ENCODE measurements around the gene SPDYE3. TPM values are rescaled to one million over a fixed set of nuclear protein-coding genes. Genes with fewer than 3 reads are reported as not detected.
"Not testable (repeated sequence)": the region's sequence is repeated elsewhere in the genome, so short reads cannot be mapped to it uniquely, and the experiment has no call there.

Gene SPDYE3
- total RNA-seq (2021; ENCODE audit: unreplicated experiment) (not detected), Bru-seq, nascent RNA (not detected), BruChase-seq, experiment 1, labeled RNA remaining after a 2-hour chase (percentile 6 among the genes with signal in this experiment), BruChase-seq, experiment 2, labeled RNA remaining after a 6-hour chase (percentile 6 among the genes with signal in this experiment)
- polyA plus RNA-seq (2012; ENCODE audit: insufficient read length), result 5.5 TPM
- long read RNA-seq, partial matches to known transcripts, result 0 of 13 reads
- long read RNA-seq, other reads (novel, unspliced or antisense), result 13 of 13 reads

GRCh38 chr7:100307402-100307801, at the start of gene SPDYE3:
SPDYE3 (plus strand) TSS chr7:100307702; CDS start chr7:100307886, 184 bp downstream.
- H3K36me3 ChIP-seq (ENCODE audit: control insufficient read depth, insufficient read depth, low read length); DNase-seq (ENCODE audit: low read depth, low spot score); intact Hi-C loops (cut with micrococcal nuclease; ENCODE audit: unreplicated experiment); in situ Hi-C loops (cut with HindIII; ENCODE audit: low pct_unique_long_range_greater_than_20kb, low sequenced_read_pairs); H3K4me3 ChIP-seq (ENCODE audit: low read depth in 2 of 2, low read length in 2 of 2); BruUV-seq (replicated peaks); H3K27ac ChIP-seq (ENCODE audit: low read length); H3K9me3 ChIP-seq (ENCODE audit: control insufficient read depth, insufficient read depth, low read depth, low read length); ATAC-seq; H3K4me1 ChIP-seq (ENCODE audit: control insufficient read depth, insufficient read depth, low read length); POLR2A ChIA-PET; H3K27me3 ChIP-seq (ENCODE audit: control insufficient read depth, insufficient read depth, low read length); CTCF ChIA-PET: not testable (repeated sequence)

- H3K4me1 ChIP-seq (ENCODE audit: control insufficient read depth, insufficient read depth, low read length); in situ Hi-C loops (cut with HindIII; ENCODE audit: low pct_unique_long_range_greater_than_20kb, low sequenced_read_pairs); CTCF ChIA-PET; BruUV-seq (replicated peaks); H3K27me3 ChIP-seq (ENCODE audit: control insufficient read depth, insufficient read depth, low read length); H3K27ac ChIP-seq (ENCODE audit: low read length); POLR2A ChIA-PET; DNase-seq (ENCODE audit: low read depth, low spot score); H3K9me3 ChIP-seq (ENCODE audit: control insufficient read depth, insufficient read depth, low read depth, low read length); H3K4me3 ChIP-seq (ENCODE audit: low read depth in 2 of 2, low read length in 2 of 2); H3K36me3 ChIP-seq (ENCODE audit: control insufficient read depth, insufficient read depth, low read length); intact Hi-C loops (cut with micrococcal nuclease; ENCODE audit: unreplicated experiment): not testable (repeated sequence)
- ATAC-seq, result 0 out of 2 replicates have a peak, but pooled peaks have one; percentile 51
Observed at GRCh38 chr7:100259984-100260383, 47.5 kb upstream of the SPDYE3 start.

- H3K4me1 ChIP-seq (ENCODE audit: control insufficient read depth, insufficient read depth, low read length); DNase-seq (ENCODE audit: low read depth, low spot score); CTCF ChIA-PET; intact Hi-C loops (cut with micrococcal nuclease; ENCODE audit: unreplicated experiment); H3K36me3 ChIP-seq (ENCODE audit: control insufficient read depth, insufficient read depth, low read length); POLR2A ChIA-PET; H3K27me3 ChIP-seq (ENCODE audit: control insufficient read depth, insufficient read depth, low read length); ATAC-seq; BruUV-seq (replicated peaks); H3K9me3 ChIP-seq (ENCODE audit: control insufficient read depth, insufficient read depth, low read depth, low read length); in situ Hi-C loops (cut with HindIII; ENCODE audit: low pct_unique_long_range_greater_than_20kb, low sequenced_read_pairs); H3K27ac ChIP-seq (ENCODE audit: low read length); H3K4me3 ChIP-seq (ENCODE audit: low read depth in 2 of 2, low read length in 2 of 2): not testable (repeated sequence)
Observed at GRCh38 chr7:100262896-100263295, 44.6 kb upstream of the SPDYE3 start.

GRCh38 chr7:100264223-100264622, 43.3 kb upstream of the SPDYE3 start:
- CTCF ChIA-PET; DNase-seq (ENCODE audit: low read depth, low spot score); H3K4me1 ChIP-seq (ENCODE audit: control insufficient read depth, insufficient read depth, low read length); H3K36me3 ChIP-seq (ENCODE audit: control insufficient read depth, insufficient read depth, low read length); H3K4me3 ChIP-seq (ENCODE audit: low read depth in 2 of 2, low read length in 2 of 2); intact Hi-C loops (cut with micrococcal nuclease; ENCODE audit: unreplicated experiment); BruUV-seq (replicated peaks); ATAC-seq; POLR2A ChIA-PET; in situ Hi-C loops (cut with HindIII; ENCODE audit: low pct_unique_long_range_greater_than_20kb, low sequenced_read_pairs); H3K9me3 ChIP-seq (ENCODE audit: control insufficient read depth, insufficient read depth, low read depth, low read length); H3K27me3 ChIP-seq (ENCODE audit: control insufficient read depth, insufficient read depth, low read length); H3K27ac ChIP-seq (ENCODE audit: low read length): not testable (repeated sequence)

- in situ Hi-C loops (cut with HindIII; ENCODE audit: low pct_unique_long_range_greater_than_20kb, low sequenced_read_pairs); CTCF ChIA-PET; H3K27ac ChIP-seq (ENCODE audit: low read length): not testable (repeated sequence)
Observed at GRCh38 chr7:100264669-100265165, 42.8 kb upstream of the SPDYE3 start.

GRCh38 chr7:100265851-100266250, 41.7 kb upstream of the SPDYE3 start:
- BruUV-seq (replicated peaks); H3K27ac ChIP-seq (ENCODE audit: low read length); ATAC-seq; H3K27me3 ChIP-seq (ENCODE audit: control insufficient read depth, insufficient read depth, low read length); intact Hi-C loops (cut with micrococcal nuclease; ENCODE audit: unreplicated experiment); H3K36me3 ChIP-seq (ENCODE audit: control insufficient read depth, insufficient read depth, low read length); in situ Hi-C loops (cut with HindIII; ENCODE audit: low pct_unique_long_range_greater_than_20kb, low sequenced_read_pairs); H3K9me3 ChIP-seq (ENCODE audit: control insufficient read depth, insufficient read depth, low read depth, low read length); DNase-seq (ENCODE audit: low read depth, low spot score); H3K4me3 ChIP-seq (ENCODE audit: low read depth in 2 of 2, low read length in 2 of 2); CTCF ChIA-PET: not testable (repeated sequence)
- peaks cover 11% of the 10 kb centered on the region for H3K4me1 ChIP-seq (ENCODE audit: control insufficient read depth, insufficient read depth, low read length)
- POLR2A ChIA-PET, result interaction anchor here (0.5 kb wide), 1 partner anchor 31 kb away, joined by 8 read pairs; no protein-coding TSS in a partner anchor

More at GRCh38 chr7:100264669-100265165, 42.8 kb upstream of the SPDYE3 start:
- H3K4me1 ChIP-seq (ENCODE audit: control insufficient read depth, insufficient read depth, low read length); BruUV-seq (replicated peaks); DNase-seq (ENCODE audit: low read depth, low spot score); ATAC-seq; H3K9me3 ChIP-seq (ENCODE audit: control insufficient read depth, insufficient read depth, low read depth, low read length); H3K36me3 ChIP-seq (ENCODE audit: control insufficient read depth, insufficient read depth, low read length); H3K4me3 ChIP-seq (ENCODE audit: low read depth in 2 of 2, low read length in 2 of 2); POLR2A ChIA-PET; H3K27me3 ChIP-seq (ENCODE audit: control insufficient read depth, insufficient read depth, low read length); intact Hi-C loops (cut with micrococcal nuclease; ENCODE audit: unreplicated experiment): not testable (repeated sequence)
